HepG2 (cell line): ENCODE measurements around the gene RITA1.

Source experiments
- CAMTA2 ChIP-seq: sonication (generic); formaldehyde crosslinking; IDR thresholded peaks from 2 replicates; pipeline ENCODE4 v1.4.0; 2020; ENCODE audit warnings: mild to moderate bottlenecking, missing genetic modification reagents, borderline replicate concordance
- CBX1 ChIP-seq: IDR thresholded peaks from one replicate; pipeline ENCODE4 v1.6.1; 2016; ENCODE audit warnings: antibody characterized with exemption, low read depth
- NFRKB ChIP-seq: fragments of 450-650 bp; IDR thresholded peaks from 2 replicates; pipeline ENCODE4 v1.6.1; 2017
- SMC3 ChIP-seq: IDR thresholded peaks from 2 replicates; pipeline ENCODE4 v1.6.1; 2011; ENCODE audit warnings: low read length, improper control_type of control experiment
- TGIF2 ChIP-seq: IDR thresholded peaks from 2 replicates; pipeline ENCODE4 v1.6.1; 2016; ENCODE audit warnings: control low read depth, missing compliant biosample characterization
- USF2 ChIP-seq, 2 experiments: sonication (generic) in 1 of 2; formaldehyde crosslinking in 1 of 2; IDR thresholded peaks; 2 replicates each; pipeline versions ENCODE4 v1.5.1 to v1.6.1; 2011 to 2020; ENCODE audit warnings: borderline replicate concordance in 1 of 2, low read depth in 1 of 2, low read length in 1 of 2, mild to moderate bottlenecking in 1 of 2, missing genetic modification reagents in 1 of 2, moderate library complexity in 1 of 2
- YY1 ChIP-seq: IDR thresholded peaks from 2 replicates; pipeline ENCODE4 v1.6.1; 2011; ENCODE audit warnings: low read length, low read depth, moderate library complexity, mild to moderate bottlenecking; ENCODE audit not compliant: insufficient read depth, insufficient replicate concordance
- ZNF138 ChIP-seq: sonication (generic); formaldehyde crosslinking; IDR thresholded peaks from 2 replicates; pipeline ENCODE4 v1.5.0; 2020; ENCODE audit warnings: mild to moderate bottlenecking, low read depth, missing genetic modification reagents
- ZNF253 ChIP-seq: sonication (generic); formaldehyde crosslinking; IDR thresholded peaks from 2 replicates; pipeline ENCODE4 v1.8.0; 2022; ENCODE audit warnings: mild to moderate bottlenecking, missing genetic modification reagents, borderline replicate concordance
- ZNF282 ChIP-seq: fragments of 450-650 bp; IDR thresholded peaks from 2 replicates; pipeline ENCODE4 v1.6.1; 2018; ENCODE audit not compliant: partially characterized antibody
- ZSCAN21 ChIP-seq: sonication (generic); formaldehyde crosslinking; IDR thresholded peaks from 2 replicates; pipeline ENCODE4 v1.8.0; 2022; ENCODE audit warnings: mild to moderate bottlenecking, missing genetic modification reagents, moderate library complexity, borderline replicate concordance

- TF ChIP-seq ZSCAN21 (CRISPR knock-in tag) (no peak), YY1 (no peak), ZNF253 (CRISPR knock-in tag) (no peak), SMC3 (no peak), NFRKB (no peak), CBX1 (no peak), ZNF138 (CRISPR knock-in tag) (no peak), ZNF282 (no peak), TGIF2 (CRISPR knock-in tag) (no peak), USF2 (IDR thresholded peaks at IDR 0.05; ENCODE audit: low read depth, low read length) (no peak), USF2 (CRISPR knock-in tag; IDR thresholded peaks at IDR 0.05; ENCODE audit: borderline replicate concordance) (no peak), CAMTA2 (CRISPR knock-in tag) (no peak)
These were observed 22.8 kb downstream of the RITA1 start for GRCh38 chr12:113208041-113208934.
